Cortex of kidney (tissue), 1 donor: ENCODE data around the gene NPAP1.
"Not testable (repeated sequence)": the region's sequence is repeated elsewhere in the genome, so short reads cannot be mapped to it uniquely, and the experiment has no call there.

ENCODE experiments used
- DNase-seq: peaks from one replicate; lab custom pipeline; 2025; lab: John Stamatoyannopoulos, UW

The NPAP1 gene

GRCh38 chr15:24675332-24676144 is at the start of gene NPAP1:
TSS of gene NPAP1 (plus strand) at chr15:24675775. CDS start at chr15:24675868, 93 bp downstream.
- DNase-seq: no peak

- DNase-seq: no peak
These were observed 48.1 kb upstream of the NPAP1 start for GRCh38 chr15:24627443-24627842.

GRCh38 chr15:24633082-24633481 is 42.5 kb upstream of the NPAP1 start:
- DNase-seq: no peak

- DNase-seq: not testable (repeated sequence)
These were observed 36.2 kb upstream of the NPAP1 start for GRCh38 chr15:24639412-24639811.

GRCh38 chr15:24645627-24646026 is 29.9 kb upstream of the NPAP1 start:
- DNase-seq: no peak

GRCh38 chr15:24659622-24660021 is 16.0 kb upstream of the NPAP1 start:
- DNase-seq: no peak

GRCh38 chr15:24662991-24663390 is 12.6 kb upstream of the NPAP1 start:
- no peak for DNase-seq

- DNase-seq: no peak
These were observed 856 bp downstream of the NPAP1 start for GRCh38 chr15:24676431-24676830.

- no peak for DNase-seq
These were observed 2.9 kb downstream of the NPAP1 start for GRCh38 chr15:24678485-24678884.

GRCh38 chr15:24682002-24682401 is 6.4 kb downstream of the NPAP1 start:
- DNase-seq: no peak

GRCh38 chr15:24682905-24683304 is 7.3 kb downstream of the NPAP1 start:
- DNase-seq: not testable (repeated sequence)

- DNase-seq: no peak
These were observed 8.2 kb downstream of the NPAP1 start for GRCh38 chr15:24683736-24684135.

GRCh38 chr15:24684313-24684712 is 8.7 kb downstream of the NPAP1 start:
- DNase-seq: no peak

- no peak for DNase-seq
These were observed 20.6 kb downstream of the NPAP1 start for GRCh38 chr15:24696201-24696600.

GRCh38 chr15:24696842-24697241 is 21.3 kb downstream of the NPAP1 start:
- DNase-seq: no peak

GRCh38 chr15:24718289-24719082 is 42.9 kb downstream of the NPAP1 start:
- no peak for DNase-seq

- no peak for DNase-seq
These were observed 54.2 kb downstream of the NPAP1 start for GRCh38 chr15:24729760-24730159.
